ENCODE measurements around the gene HIGD2A.
"Not testable (repeated sequence)": the region's sequence is repeated elsewhere in the genome, so short reads cannot be mapped to it uniquely, and the experiment has no call there.

Gene HIGD2A

DNA sequence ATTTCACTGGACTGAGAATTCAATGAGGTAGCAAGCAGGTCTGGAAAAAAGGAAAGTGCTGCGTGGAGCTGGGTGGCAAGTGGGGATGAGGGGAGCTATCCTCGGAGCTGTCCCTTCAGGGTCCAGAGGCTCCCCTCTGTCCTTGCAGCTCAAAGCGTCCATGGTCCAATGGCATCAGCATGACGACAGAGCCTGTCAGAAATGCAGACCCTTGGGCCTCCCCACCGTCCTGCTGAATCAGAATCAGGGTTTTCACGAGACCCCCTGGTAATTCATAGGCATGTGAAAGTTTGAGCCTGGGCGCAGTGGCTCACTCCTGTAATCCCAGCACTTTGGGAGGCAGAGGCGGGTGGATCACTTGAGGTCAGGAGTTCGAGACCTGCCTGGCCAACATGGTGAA, 5.5 kb downstream of the HIGD2A start:
- no peak for DNase-seq (ENCODE audit: low read depth in 3 of 3, low spot score in 1 of 3)

DNA sequence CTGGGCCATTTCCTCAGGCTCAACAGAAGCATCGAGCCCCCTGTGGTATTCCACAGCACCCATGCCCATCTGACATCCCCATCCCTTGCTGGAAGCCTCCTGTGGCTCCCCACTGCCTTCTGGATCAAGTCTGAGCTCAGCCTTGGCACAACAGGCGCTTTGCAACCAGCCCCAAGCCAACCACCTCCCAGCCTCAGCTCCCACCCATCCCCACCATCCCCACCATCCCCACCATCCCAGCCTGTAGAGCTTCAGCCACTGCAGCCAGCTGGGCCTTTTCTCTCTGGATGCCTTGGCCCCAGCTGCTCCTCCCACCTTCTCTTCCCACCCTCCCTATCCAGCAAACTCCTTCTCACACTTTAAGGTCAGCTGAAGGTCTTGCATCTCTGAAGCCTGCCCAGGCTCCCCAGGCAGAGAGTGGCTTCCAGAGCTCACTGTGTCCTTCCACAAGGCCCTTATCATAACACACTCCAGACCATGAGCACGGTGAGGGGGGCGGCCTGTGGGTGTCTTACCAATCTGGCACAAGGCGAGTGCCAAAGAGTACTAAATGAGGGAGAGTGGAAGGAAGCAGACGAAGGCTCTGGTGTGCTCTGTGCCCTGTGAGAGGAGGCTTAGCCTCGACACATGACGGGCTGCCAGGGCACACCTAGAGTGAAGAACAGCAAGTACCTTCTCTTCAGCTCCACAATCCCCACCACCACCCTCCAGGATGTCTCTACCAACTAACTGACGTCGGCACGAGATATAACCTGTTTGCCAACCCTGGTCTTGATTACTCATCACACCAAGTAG, 6.5 kb downstream of the HIGD2A start:
- DNase-seq (ENCODE audit: low read depth in 3 of 3, low spot score in 1 of 3): no peak

DNA sequence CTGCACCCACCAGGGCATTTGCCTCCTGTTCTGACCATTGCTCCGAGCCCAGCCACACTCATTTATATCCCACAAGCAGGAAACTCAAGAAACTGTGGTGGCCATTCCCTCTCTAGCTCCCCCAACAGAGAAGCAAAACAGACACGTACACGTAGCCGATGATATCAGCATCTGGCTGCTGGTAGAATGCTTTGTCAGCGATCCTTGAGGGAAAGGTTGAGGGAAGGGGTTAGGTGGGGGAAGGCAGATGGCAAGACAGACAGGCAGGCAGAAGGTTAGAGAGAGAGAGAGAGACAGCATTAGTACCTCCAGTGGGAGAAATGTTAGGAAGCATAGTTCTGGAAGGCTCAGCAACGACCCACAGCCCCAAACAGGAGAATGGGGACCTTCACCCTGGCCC, 7.8 kb downstream of the HIGD2A start:
- no peak for DNase-seq (ENCODE audit: low read depth in 3 of 3, low spot score in 1 of 3)

DNA sequence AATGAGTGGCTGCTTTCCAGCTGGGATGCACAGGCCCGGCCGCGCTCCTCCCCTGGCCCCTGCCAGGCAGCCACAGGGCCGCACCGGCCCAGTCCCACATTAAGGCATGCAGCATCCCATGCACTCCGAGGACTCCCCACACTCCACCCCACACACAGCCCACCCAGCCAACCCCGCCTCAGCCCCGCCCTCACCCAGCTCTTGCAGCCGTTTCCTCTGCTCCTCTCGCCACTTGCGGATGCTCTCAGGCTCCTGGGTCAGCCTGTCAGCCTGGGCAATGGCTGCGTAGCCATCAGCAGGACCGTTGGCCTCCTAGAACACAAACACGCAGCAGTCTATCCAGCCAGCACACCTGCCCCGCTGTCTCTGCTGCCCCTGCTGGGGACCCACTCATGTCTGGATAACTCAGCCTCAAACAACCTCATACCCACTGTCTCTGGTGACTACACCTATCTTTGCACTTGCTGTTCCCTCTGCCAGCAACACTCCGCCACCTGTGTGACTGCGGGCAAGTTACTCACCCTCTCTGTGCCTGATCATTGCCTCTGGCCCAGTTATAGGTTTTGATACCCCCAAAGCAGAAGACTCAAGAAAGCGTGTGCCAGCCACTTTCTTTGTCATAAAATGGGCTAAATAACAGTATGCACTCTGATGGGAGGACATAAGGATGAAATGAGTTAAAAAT, 9.3 kb downstream of the HIGD2A start:
- no peak for DNase-seq (ENCODE audit: low read depth in 3 of 3, low spot score in 1 of 3)

DNA sequence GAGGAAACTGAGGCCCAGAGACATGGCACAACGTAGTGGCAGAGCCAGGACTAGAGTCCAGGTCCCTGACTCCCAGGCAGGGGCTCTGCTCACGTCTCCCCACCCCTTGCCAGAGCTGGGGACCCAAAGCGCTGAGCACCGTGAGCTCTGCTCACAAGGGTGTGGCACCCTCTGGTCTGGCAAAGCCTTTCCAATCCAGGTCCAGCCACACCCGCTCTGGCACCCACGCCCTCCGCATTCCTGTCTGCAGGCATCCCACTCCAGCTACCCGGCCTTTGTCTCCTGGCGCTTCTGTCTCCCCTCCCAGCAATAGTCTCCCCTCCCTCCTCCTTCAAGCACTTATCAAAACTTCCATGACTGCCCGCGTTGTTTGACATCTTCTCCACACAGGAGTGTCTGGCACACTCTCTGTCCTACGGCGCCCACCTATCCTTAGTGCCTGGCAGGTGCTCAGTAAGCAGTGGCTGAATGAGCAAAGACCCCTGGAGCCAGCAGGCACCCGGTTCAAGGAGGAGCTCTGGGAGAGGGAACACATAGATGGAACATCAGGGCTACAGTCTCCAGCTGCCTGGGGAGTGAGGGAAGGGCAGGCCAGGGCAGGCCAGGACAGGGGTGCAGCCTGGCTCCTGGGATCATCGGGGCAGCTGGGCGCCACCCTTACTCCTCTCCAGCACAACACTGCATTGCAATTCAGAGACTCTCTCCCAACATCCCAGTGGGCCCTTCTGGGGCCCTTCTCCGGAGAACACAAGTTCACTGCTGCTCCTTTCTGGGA, 12.0 kb downstream of the HIGD2A start:
- no peak for DNase-seq (ENCODE audit: low read depth in 3 of 3, low spot score in 1 of 3)

DNA sequence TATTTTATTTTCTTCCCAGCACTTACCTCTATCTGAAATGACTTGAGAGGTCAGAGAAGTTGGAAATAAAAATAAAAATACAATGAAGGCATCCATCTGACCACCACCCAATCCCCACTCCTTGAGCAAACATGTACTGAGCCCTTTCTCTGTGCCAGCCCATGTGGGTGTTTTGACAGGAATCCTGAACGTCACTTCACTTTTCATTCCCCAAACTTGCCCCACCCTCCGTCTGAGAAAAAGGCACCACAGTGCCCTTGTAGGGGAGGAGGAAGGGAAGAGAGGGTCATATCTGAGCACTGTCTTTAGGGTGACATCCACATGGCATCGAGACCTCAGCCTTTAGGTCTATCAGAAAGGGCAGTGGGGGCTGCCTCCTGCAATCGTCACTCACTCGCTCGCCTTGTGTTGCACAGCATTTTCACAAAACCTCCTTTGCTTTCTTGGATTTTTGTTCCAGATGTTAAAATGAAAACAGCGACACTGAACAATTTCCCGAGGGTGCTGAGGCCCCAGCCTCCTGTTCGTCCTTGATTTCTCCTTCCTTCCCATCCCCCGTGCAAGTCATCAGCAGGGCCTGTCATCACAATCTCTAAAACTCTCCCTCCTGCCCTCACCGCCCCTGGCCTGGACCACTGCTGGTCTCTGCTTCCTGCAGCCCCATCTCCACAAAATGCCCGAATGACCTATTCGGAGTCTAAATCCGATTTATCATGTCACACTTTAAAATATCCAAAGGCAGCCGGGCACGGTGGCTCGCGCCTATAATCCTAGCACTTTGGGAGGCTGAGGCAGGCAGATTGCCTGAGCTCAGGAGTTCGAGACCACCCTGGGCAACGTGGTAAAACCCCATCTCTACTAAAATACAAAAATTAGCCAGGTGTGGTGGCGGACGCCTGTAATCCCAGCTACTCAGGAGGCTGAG, 13.0 kb downstream of the HIGD2A start:
- DNase-seq (ENCODE audit: low read depth in 3 of 3, low spot score in 1 of 3): no peak

DNA sequence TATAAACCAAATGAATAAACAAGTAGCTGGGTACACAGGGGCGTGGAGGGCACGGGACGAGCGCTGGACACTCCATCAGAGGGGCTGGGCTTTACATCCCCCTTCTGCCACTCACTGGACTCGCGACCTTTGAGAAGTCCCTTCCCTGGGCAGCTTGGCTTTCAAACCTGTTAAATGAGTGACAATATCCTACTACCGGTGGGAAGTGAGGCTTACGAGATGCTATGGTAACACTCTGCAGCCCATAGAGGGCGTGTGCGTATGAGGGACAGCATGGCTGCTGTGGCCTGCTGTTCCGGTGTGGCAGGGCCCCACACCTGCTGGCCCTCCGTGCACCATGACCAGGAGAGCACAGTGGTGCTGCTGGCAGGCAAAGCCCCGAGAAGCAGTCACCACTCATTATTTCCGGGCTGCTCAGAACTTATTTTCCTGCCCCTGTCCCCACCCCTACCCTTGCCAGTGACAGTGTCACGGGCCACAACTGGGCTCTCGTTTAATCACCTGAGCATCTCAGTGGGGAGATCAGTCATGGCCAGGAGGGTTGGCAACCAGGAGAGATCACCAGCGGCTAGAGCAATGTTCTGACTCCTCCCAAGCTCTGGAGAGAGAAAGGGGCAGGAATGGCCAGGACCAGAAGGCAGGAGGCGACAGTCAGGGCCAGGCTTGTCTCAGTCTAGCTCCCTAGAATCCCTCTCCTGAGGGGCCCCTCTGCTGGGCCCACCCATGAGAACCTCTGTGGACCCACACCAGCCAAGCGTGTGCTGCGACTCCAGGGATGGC, 17.3 kb downstream of the HIGD2A start:
- DNase-seq (ENCODE audit: low read depth in 3 of 3, low spot score in 1 of 3): no peak

DNA sequence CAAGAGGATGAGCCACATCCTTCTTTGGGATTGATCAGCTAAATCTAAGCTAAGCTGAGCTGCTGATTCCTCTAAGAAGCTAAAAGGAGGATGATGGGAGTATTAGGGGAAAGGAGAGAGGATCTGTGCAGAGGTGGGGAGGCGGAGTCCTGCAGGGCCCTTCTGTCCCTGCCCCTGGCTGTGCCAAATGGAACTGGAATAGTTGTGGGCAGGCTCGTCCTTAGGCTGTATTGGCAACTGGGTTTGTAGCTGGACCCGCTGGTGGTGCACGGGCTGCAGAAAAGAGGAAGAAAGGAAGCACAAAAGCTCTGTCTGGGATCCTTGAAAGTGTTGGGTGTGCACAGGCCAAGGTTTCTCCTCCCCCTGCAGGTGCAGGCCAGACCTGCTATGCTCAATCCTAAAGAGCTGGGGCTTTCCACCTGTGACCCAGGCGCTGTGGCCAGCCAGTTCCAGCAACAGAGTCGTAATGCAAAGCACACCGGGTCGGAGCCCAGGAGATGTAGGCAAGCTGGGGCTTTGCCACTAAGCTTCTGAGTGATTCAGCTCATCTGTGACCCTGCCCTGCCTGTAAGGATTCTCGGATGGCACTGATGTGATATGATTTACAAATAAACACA, 18.0 kb downstream of the HIGD2A start:
- no peak for DNase-seq (ENCODE audit: low read depth in 3 of 3, low spot score in 1 of 3)

DNA sequence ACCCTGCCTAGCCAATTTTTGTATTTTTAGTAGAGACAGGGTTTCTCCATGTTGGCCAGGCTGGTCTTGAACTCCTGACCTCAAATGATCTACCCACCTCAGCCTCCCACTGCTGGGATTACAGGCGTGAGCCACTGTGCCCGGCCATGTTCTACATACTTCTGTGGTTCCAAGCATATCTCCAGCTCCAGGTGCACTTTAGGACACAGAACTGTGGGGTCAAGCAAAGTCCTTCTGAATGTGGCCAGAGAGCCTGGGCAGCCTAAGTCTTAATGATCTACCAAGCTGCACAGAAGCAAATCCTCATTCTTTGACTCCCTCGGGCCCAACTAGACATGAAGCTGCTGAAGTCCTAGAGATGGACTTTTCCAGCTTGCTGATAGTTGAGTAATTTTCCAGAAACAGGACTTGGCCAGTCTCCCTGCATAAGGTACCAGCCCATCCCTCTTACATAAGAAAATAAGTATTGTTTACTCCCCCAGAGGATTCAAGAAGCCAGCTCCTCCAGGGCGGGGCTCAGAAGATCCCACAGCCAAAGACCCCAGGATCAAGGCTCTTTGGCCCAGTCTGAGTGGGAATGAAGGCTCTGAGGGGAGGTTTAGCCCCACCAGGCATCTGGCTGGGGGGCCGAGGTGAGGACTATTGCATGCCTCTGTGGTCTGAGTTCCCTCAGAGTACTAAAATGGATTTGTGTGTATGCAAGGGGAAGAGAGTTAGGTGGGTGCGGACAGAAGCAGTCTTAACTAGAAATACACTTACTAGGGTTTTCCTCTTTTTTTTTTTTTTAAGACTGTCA, 19.1 kb downstream of the HIGD2A start:
- DNase-seq (ENCODE audit: low read depth in 3 of 3, low spot score in 1 of 3): no peak

DNA sequence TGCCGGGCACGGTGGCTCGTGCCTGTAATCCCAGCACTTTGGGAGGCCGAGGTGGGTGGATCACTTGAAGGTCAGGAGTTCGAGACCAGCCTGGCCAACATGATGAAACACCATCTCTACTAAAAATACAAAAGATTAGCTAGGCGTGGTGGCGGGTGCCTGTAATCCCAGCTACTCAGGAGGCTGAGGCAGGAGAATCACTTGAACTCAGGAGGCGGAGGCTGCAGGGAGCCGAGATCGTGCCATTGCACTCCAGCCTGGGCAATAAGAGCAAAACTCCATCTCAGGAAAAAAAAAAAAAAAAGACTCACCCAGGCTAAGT, 19.7 kb downstream of the HIGD2A start:
- not testable (repeated sequence) for DNase-seq (ENCODE audit: low read depth in 3 of 3, low spot score in 1 of 3)

DNA sequence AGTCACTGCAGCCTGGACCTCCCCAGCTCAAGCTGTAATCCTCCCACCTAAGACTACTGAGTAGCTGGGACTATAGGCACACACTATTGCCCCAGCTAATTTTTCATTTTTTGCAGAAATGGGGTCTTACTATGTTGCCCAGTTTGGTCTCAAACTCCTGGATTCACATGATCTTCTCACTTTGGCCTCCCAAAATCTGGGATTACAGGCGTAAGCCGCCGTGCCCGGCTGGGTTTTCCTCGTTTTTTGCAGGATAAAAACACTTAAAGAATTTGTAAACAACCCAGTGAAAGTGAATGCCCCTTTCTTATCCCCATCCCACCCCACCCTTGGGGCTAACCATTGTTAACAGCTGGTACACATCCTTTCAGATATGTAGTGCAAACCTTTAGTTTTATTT, 20.0 kb downstream of the HIGD2A start:
- DNase-seq (ENCODE audit: low read depth in 3 of 3, low spot score in 1 of 3): no peak

DNA sequence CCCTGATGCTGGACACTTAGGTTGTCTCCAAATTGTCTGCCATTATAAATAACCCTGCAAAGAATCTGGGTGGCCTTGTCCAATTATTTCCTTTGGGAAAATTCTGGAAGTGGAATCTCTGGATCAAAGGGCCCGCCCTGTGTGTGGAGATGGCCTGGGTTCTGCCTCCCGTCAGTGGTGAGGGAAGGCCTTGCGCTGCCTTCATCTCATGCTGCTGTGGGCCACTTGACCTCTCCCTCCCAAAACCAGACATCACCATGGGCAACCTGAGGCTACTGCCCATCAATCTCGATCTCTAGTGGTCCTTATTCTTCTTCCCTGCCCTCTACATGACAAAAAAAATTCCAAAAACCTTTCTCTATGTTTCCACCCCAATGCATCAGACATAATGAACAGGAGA, 21.2 kb downstream of the HIGD2A start:
- no peak for DNase-seq (ENCODE audit: low read depth in 3 of 3, low spot score in 1 of 3)

DNA sequence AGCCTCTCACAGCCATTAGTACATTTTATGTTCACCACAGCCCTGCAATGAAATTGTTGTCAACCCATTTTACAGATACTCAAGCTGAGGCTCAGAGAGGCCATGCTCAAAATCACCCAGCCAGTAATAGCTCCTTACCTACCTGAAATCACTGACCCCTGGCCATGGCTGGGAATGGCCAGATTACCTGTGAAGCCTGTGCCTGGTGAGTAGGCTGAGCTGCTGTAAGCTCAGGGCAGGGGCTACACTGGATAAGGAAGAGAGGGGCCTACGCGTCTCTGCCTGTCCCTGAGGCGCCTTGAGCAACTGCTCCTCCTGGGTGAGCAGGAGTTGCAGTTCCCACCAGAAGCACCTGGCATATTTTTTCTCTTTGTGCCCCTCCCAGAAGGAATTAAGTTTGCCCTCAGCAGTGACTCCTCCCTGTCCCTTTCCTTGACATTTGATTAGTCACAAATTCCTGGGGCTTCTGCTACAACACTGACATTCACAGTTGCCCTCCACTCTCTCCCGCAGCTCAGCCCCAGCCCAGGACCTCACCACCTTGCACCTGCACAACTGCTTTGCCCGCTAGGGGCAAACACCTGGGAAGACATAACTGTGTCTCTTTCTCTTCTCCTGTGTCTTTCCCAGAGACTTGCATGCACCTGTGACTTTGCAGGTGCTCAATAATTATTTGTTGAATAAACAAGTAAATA, 22.1 kb downstream of the HIGD2A start:
- DNase-seq (ENCODE audit: low read depth in 3 of 3, low spot score in 1 of 3): no peak

DNA sequence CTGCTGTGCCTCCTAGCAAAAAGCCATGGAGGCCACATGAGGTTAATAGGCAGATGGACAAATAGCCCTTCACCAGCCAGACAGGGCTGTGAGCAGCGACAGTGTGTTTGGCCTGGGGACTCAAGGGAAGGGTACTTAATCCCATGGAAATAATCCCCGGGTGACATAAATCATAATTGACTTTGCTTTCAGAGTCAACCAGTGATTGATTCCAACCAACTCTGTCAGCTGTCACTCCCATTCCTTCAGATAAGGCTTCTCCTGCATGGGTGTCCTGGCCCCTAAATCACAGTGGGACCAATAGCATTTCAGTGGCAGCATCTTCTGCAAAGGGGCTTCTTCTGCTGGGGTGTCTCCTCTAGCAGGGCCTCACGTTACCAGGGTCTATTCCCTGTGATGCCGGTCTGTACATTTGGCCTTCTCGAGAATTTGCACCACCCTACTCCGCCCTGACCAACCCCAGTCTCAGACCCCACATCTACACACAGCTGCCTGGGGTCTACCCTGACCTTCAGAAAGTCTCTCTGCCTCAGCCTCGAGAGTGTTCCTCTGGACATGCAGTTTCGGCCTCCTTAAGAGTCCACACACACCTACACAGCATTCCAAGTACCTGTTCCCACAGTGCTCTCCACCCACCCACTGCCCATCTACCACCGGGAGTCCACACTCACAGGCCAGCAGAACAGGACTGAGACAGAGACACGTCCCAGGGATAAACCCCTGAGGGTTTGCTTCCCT, 24.1 kb downstream of the HIGD2A start:
- DNase-seq (ENCODE audit: low read depth in 3 of 3, low spot score in 1 of 3): no peak

DNA sequence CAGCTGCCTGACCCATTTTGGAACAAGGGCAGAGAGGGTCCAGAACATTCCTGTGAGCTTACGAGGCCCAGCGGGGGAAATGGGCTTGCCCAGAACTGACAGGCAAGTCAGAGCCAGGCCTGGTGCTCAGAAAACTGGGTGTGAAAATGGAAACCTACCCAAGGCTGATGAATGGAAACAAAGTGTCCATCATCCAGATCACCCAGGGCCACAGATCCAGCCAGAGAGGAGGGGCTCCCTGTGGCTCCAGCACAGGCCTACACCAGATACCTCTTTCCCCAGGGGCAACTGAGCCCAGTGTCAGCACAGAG, 24.7 kb downstream of the HIGD2A start:
- DNase-seq (ENCODE audit: low read depth in 3 of 3, low spot score in 1 of 3): no peak

DNA sequence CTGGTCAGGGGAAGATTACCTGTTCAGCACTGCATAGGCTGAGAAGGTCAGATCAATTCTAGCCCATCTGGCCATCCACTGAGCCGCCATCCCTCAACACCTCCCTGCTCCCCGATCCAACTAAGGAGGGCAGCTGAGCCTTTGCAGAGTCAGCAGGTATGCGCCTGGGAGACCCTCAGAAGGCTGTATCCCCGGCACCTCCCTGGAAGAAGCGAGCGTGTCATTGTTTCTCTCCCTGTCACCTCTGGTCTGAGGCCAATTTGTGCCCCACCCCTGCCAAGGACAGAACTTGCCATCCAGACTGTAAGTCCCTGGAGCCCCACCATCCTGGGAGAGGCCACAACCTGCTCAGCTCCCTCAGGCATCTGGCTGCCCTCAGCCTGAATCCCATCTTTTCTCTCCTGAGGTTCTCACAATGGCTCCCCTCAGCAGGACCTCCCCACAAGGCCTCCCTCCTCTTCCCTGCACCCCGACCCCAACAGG, 25.2 kb downstream of the HIGD2A start:
- DNase-seq (ENCODE audit: low read depth in 3 of 3, low spot score in 1 of 3): no peak

DNA sequence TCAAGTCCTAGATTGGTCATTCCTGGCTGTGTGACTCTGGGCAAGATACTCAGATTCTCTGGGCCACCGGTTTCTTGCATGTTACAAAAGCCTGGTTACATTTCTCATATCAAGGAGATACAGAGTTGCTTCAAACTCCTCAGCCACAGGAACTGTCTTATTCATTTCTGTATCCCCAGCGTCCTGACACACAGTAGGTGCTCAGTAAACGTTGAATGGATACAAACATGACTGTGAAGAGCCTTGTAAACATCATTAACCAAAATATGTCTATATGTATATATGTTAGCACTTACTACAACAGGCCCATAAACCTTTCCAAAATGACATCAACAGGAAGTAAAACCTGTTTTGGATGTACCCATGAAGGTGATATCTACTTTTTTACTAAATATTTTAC, 26.2 kb downstream of the HIGD2A start:
- no peak for DNase-seq (ENCODE audit: low read depth in 3 of 3, low spot score in 1 of 3)
